Natural killer cell (primary cell): ENCODE results near the gene NUB1. TPM values are rescaled to one million over a fixed set of nuclear protein-coding genes. Genes with fewer than 3 reads are reported as not detected.
A peak's percentile ranks its signal among the peaks of the same experiment; 100 is the strongest.

Experiments
- ATAC-seq, 3 donors: fragments of 150-1000 bp in 2 of 3; fragments of 200-7000 bp in 1 of 3; cut with Tn5 transposase; 1 replicate in 1 of 3; 2 replicates in 2 of 3; pipeline ENCODE4 v1.10.0; 2021; ENCODE audit warnings: mild to moderate bottlenecking in 2 of 3, moderate library complexity in 2 of 3
- DNase-seq, 2 donors: peaks; one replicate each; pipeline versions ENCODE4 v3.0.0 to v3.0.0-alpha.2; 2013 to 2021; ENCODE audit warnings: mixed read lengths in 1 of 2
- H3K27ac ChIP-seq: one replicate; pipeline ENCODE4 v1.5.1; 2013; ENCODE audit warnings: mild to moderate bottlenecking, low read length
- H3K27me3 ChIP-seq: one replicate; pipeline ENCODE4 v1.6.1; 2013; ENCODE audit warnings: low read length; ENCODE audit not compliant: control insufficient read depth, insufficient read depth
- H3K36me3 ChIP-seq: one replicate; pipeline ENCODE4 v1.6.1; 2013; ENCODE audit warnings: low read length; ENCODE audit not compliant: control insufficient read depth, insufficient read depth
- H3K4me1 ChIP-seq: one replicate; pipeline ENCODE4 v1.6.1; 2013; ENCODE audit warnings: low read length; ENCODE audit not compliant: control insufficient read depth, insufficient read depth
- H3K4me3 ChIP-seq: one replicate; pipeline ENCODE4 v1.5.1; 2013; ENCODE audit warnings: low read length
- H3K9me3 ChIP-seq: one replicate; pipeline ENCODE4 v1.6.1; 2013; ENCODE audit warnings: low read length; ENCODE audit not compliant: control insufficient read depth, insufficient read depth
- H3K27ac Mint-ChIP-seq, 2 donors: one replicate each; pipeline ENCODE4 v1.8.0; 2022; ENCODE audit warnings: mild to moderate bottlenecking in 2 of 2, mixed read lengths in 2 of 2, moderate library complexity in 1 of 2
- H3K27me3 Mint-ChIP-seq, 2 donors: one replicate each; pipeline ENCODE4 v1.8.0; 2022; ENCODE audit warnings: low read depth in 2 of 2, mixed read lengths in 2 of 2
- H3K36me3 Mint-ChIP-seq: one replicate; pipeline ENCODE4 v1.8.0; 2022; ENCODE audit warnings: mixed read lengths
- H3K4me1 Mint-ChIP-seq, 2 donors: one replicate each; pipeline ENCODE4 v1.8.0; 2022; ENCODE audit warnings: mixed read lengths in 2 of 2
- H3K4me3 Mint-ChIP-seq: one replicate; pipeline ENCODE4 v1.8.0; 2022; ENCODE audit warnings: mild to moderate bottlenecking, moderate library complexity, mixed read lengths
- H3K9me3 Mint-ChIP-seq, 2 donors: one replicate each; pipeline ENCODE4 v1.8.0; 2022; ENCODE audit warnings: mixed read lengths in 2 of 2
- WGBS: methylation state at CpG from one replicate; pipeline ENCODE4 v1.1.7; 2013; ENCODE audit warnings: missing lambda C conversion rate; ENCODE audit not compliant: insufficient coverage; 5-methylcytosine and 5-hydroxymethylcytosine counted together
- intact Hi-C: fragments of 100-400 bp; cut with micrococcal nuclease; formaldehyde crosslinking; loops from one replicate; pipeline ENCODE4 v1.14.2; 2022
- total RNA-seq, 4 donors: library from RNA; stranded (reverse); fragments of 120-200 nt in 1 of 4; gene quantifications; one replicate each; pipeline versions ENCODE4 v1.2.3 to v1.2.4, GENCODE V29; 2013 to 2022
- TF ChIP-seq, protein P1 (sequence below): fragments of 200-600 bp; IDR thresholded peaks from one replicate; pipeline ENCODE4 v1.8.0; 2022; ENCODE audit warnings: antibody characterized with exemption

The NUB1 gene
- total RNA-seq, 3 donors from 2014 or later (not counting 1 experiment from before 2014, with no cell fraction given) = 110 to 113 (median 111) TPM

DNA sequence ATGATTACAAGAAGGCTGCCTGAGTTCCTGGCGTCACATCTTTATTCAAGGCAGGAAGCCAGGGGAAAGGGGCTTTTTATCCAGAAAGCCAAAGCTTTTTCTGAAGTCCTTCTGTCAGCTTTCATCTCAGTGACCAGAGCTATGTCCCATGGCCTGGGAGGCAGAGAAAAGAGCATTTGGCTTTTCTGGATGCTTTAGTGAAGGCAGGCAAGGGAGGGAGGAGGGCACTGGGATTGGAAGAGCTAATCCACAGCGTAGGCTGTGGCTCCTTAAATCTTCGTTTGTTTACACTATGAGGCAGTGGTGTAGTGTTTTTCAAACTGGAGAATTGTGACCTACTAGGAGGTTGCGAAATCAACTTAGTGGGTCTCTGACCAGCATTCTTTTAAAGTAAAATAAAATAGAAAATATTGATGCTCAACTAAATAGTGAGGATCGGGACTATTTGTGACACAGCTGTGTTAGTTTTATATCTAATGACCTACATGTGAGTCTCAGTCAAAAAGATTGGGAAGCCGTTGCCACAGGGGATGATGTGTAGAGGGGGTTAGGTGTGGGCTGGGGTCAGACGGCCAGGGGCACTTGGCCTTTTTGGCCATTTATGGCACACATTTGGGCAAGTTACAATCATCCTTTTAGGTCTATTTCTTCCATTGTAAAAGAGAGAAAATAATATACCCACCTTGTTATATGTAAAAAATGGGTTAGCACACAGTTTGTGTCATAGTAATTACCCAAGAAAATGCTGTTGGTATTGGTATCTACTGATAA is 84.2 kb downstream of the NUB1 start:
- TF ChIP-seq, protein P1, sequence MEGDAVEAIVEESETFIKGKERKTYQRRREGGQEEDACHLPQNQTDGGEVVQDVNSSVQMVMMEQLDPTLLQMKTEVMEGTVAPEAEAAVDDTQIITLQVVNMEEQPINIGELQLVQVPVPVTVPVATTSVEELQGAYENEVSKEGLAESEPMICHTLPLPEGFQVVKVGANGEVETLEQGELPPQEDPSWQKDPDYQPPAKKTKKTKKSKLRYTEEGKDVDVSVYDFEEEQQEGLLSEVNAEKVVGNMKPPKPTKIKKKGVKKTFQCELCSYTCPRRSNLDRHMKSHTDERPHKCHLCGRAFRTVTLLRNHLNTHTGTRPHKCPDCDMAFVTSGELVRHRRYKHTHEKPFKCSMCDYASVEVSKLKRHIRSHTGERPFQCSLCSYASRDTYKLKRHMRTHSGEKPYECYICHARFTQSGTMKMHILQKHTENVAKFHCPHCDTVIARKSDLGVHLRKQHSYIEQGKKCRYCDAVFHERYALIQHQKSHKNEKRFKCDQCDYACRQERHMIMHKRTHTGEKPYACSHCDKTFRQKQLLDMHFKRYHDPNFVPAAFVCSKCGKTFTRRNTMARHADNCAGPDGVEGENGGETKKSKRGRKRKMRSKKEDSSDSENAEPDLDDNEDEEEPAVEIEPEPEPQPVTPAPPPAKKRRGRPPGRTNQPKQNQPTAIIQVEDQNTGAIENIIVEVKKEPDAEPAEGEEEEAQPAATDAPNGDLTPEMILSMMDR = no peak
- H3K9me3 ChIP-seq = no peaks in the 10 kb centered on the region
- peaks cover 10% of the 10 kb centered on the region for H3K27me3 ChIP-seq
- Mint-ChIP-seq H3K36me3 (no peaks in the 10 kb centered on the region), H3K4me3 (no peak overlapping the region), H3K27ac (no peak overlapping the region), H3K4me1 (peaks cover 12 to 13% of the 10 kb centered on the region in 2 donors), H3K9me3 (no peaks in the 10 kb centered on the region), H3K27me3 (peaks cover 8 to 19% of the 10 kb centered on the region in 2 donors)
- peaks cover 36% of the 10 kb centered on the region for H3K4me1 ChIP-seq
- ATAC-seq = no peak
- H3K4me3 ChIP-seq = no peak overlapping the region
- no peak overlapping the region for H3K27ac ChIP-seq
- WGBS = 93% methylated on average over 6 of the region's 7 CpGs
- H3K36me3 ChIP-seq = no peaks in the 10 kb centered on the region
- intact Hi-C loops = no loop called here
- DNase-seq = no peak

DNA sequence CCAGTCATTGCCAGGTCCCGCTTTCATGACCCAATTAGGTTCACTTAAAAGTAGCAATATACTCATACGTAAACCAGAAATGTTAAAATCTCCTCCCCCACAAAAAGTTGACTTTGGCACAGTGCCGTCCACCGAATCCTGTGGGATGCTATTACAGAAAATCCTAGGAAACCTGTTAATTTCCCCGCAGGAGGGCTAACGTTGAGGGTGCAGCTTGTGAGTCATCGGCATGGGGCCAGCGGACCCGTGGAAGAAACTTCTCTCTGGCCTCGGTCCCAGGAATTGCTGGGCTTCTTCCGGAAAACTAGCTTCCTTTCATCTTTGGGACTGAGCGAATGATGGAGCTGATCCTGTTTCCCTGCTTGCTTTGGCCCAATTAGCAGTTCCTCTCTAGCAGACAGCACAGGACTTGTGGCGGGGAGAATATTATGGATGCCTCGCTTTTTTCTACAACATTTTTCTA is 84.9 kb downstream of the NUB1 start:
- Histone ChIP-seq H3K27me3 (peaks cover 10% of the 10 kb centered on the region), H3K36me3 (no peaks in the 10 kb centered on the region), H3K4me1 (peaks cover 42% of the 10 kb centered on the region), H3K4me3 (no peak overlapping the region), H3K27ac (no peak overlapping the region), H3K9me3 (no peaks in the 10 kb centered on the region)
- Mint-ChIP-seq H3K36me3 (no peaks in the 10 kb centered on the region), H3K9me3 (no peaks in the 10 kb centered on the region), H3K27ac (no peak overlapping the region), H3K27me3 (peaks cover 7 to 19% of the 10 kb centered on the region in 2 donors), H3K4me1 (peaks cover 12 to 13% of the 10 kb centered on the region in 2 donors), H3K4me3 (no peak overlapping the region)
- intact Hi-C loops = no loop called here
- TF ChIP-seq, protein P1 = no peak
- 95% methylated on average over 14 of the region's 14 CpGs for WGBS
- DNase-seq = no peak
- no peak for ATAC-seq

DNA sequence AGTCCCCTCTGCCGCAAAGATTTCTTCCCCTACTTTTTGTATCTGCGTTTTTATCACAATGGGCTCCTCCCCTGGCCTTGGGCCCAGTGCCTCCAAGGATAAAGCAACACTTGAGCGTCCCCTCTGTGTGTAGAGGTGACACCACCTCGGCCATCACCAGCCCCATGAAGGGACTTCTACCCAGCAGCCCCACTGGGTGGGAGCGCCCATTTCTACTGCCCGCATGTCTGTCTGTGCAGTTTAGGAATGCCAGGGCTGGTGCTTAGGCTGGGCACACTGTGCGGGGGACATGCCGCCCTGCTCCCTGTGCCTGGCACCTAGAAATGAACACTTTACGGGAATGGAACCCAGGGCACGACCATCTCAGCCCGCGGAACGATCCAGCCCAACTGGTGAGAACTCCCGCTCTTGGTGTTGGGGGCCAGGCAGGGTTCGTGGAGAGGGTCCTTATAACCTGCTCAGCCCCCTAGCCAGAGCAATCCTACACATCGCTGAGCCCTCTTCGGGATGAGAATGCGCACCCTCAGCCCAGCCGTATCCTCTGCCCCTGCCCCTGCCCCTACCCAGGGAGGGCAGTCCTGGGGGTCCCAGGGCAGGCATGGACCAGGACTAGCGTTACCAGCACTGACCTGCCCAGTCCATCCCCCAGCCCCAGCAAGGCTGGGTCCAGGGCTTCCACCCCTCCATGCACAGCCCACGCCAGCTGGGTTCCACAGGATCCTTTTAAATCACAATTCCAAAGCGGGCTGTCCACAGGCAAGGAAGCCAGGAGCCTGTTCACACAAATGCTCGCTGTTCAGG is 85.5 kb downstream of the NUB1 start:
- DNase-seq = no peak
- H3K27ac Mint-ChIP-seq = no peak overlapping the region
- H3K4me1 Mint-ChIP-seq = peaks cover 12 to 13% of the 10 kb centered on the region in 2 donors
- WGBS = 93% methylated on average over 23 of the region's 23 CpGs
- H3K27ac ChIP-seq = no peak overlapping the region
- H3K4me1 ChIP-seq = peaks cover 47% of the 10 kb centered on the region
- no peaks in the 10 kb centered on the region for H3K36me3 ChIP-seq
- no peaks in the 10 kb centered on the region for H3K9me3 Mint-ChIP-seq
- TF ChIP-seq, protein P1 = no peak
- no peak overlapping the region for H3K4me3 ChIP-seq
- H3K27me3 ChIP-seq = peaks cover 10% of the 10 kb centered on the region
- H3K36me3 Mint-ChIP-seq = no peaks in the 10 kb centered on the region
- no peaks in the 10 kb centered on the region for H3K9me3 ChIP-seq
- intact Hi-C loops = no loop called here
- H3K4me3 Mint-ChIP-seq = no peak overlapping the region
- ATAC-seq = peak in 1 of 3 donors; percentile 21
- H3K27me3 Mint-ChIP-seq = peaks cover 7 to 13% of the 10 kb centered on the region in 2 donors
